Fibroblast of pulmonary artery (primary cell): Measurements from ENCODE around the gene SMAP2.

Experiments used
- DNase-seq: peaks from one replicate; pipeline ENCODE4 v3.0.0-alpha.2; 2010; ENCODE audit warnings: low read depth
- H3K4me3 ChIP-seq: replicated peaks from 2 replicates; pipeline ENCODE4 v1.5.1; 2011; ENCODE audit warnings: low read depth, mild to moderate bottlenecking, control low read depth, low read length, moderate library complexity
- TF ChIP-seq, protein P1 (sequence below): IDR thresholded peaks from 2 replicates; pipeline ENCODE4 v1.5.1; 2011; ENCODE audit warnings: mild to moderate bottlenecking, control low read depth, low read length, inconsistent platforms; ENCODE audit errors: missing control alignments

SMAP2 gene

DNA sequence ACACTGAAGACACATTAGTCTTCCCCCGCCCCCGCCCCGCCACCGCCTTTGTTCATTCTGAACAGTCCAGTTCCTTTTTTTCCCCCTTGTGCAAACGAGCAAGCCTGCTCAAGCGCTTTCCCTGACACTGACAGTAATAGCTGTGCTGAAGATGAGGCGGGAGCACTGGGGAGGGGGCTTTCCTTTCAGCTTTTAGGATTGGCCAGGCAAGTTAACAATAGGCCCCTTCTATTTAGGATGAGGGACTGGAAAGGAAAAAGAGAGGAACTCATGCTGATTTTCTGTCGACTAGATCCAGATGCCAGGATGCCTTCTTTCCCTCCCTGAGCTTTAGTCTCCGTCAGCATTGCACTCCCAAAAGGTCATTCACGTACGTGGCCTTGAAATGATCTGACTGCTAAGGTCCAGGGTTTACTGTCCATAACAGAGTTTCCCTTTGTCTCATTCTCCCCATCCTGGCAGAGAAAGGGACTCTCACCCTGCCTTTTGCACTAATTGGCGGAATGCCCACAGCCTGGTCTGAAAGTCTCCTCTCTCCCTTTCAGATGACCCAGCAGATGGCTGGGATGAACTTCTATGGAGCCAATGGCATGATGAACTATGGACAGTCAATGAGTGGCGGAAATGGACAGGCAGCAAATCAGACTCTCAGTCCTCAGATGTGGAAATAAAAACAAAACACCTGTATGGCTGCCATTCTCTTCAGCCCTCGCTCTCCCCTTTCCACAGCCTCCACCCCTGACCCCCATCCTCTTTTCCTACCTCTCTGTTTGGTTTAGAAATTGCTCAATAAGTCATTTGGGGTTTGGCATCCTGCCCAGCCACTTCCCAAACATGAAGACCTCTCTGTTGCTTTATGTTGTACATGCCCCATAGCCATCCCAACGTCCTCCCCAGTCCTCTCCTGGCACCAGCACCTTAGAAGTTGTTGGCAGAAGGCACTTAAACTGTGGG lies 48.2 kb downstream of the SMAP2 start:
- TF ChIP-seq, protein P1, sequence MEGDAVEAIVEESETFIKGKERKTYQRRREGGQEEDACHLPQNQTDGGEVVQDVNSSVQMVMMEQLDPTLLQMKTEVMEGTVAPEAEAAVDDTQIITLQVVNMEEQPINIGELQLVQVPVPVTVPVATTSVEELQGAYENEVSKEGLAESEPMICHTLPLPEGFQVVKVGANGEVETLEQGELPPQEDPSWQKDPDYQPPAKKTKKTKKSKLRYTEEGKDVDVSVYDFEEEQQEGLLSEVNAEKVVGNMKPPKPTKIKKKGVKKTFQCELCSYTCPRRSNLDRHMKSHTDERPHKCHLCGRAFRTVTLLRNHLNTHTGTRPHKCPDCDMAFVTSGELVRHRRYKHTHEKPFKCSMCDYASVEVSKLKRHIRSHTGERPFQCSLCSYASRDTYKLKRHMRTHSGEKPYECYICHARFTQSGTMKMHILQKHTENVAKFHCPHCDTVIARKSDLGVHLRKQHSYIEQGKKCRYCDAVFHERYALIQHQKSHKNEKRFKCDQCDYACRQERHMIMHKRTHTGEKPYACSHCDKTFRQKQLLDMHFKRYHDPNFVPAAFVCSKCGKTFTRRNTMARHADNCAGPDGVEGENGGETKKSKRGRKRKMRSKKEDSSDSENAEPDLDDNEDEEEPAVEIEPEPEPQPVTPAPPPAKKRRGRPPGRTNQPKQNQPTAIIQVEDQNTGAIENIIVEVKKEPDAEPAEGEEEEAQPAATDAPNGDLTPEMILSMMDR: no peak
- no peak overlapping the region for H3K4me3 ChIP-seq
- DNase-seq: peak; percentile 53

DNA sequence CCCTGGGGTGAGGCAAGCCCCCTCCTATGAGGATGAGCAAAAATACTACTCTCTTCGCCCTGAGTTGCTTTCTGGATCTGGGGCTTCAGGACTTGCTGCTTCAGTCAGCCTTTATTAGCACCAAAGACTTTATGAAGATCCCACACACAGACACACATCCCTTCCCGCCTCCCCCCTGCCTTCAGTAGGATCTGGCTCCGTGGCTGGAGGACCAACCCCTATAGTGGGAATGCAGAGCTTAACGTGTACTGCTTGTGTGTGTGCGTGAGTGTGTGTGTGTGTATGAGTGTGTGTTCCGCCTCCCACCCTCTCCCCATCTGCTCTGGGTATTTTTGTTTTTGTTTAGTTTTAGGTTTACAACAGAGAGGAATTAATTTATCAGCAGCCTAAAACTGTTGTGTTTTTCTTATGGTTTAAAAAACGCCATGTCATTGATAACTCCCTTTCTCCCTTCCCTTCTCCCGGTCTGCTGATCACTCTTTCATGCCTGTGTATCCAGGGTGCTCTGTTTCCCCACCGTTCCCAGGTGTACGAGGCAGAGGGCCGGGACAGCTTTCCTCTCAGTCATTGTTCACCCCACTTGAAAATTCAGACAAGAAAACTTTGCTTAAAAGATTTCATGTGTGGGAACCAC lies 49.2 kb downstream of the SMAP2 start:
- TF ChIP-seq, protein P1: no peak
- no peak overlapping the region for H3K4me3 ChIP-seq
- no peak for DNase-seq

DNA sequence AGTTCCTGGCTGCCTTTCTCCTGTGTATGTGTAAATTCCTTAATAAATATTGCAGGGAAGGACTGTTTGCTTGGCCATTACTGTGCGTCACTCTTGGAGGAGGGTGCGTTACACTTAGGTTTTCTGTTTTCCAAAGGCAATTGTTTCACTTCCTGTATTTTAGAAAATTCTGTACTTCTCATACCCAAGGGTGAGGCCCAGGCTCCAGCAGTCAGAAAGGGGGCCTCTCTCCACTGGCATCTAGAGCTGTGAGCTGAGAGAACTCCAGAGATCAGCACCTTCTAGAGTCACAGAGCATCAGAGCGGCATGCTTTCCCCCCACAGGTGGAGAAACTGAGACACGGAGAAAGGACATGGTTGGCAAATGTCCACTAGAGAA lies 49.7 kb downstream of the SMAP2 start:
- TF ChIP-seq, protein P1: no peak
- DNase-seq: no peak

DNA sequence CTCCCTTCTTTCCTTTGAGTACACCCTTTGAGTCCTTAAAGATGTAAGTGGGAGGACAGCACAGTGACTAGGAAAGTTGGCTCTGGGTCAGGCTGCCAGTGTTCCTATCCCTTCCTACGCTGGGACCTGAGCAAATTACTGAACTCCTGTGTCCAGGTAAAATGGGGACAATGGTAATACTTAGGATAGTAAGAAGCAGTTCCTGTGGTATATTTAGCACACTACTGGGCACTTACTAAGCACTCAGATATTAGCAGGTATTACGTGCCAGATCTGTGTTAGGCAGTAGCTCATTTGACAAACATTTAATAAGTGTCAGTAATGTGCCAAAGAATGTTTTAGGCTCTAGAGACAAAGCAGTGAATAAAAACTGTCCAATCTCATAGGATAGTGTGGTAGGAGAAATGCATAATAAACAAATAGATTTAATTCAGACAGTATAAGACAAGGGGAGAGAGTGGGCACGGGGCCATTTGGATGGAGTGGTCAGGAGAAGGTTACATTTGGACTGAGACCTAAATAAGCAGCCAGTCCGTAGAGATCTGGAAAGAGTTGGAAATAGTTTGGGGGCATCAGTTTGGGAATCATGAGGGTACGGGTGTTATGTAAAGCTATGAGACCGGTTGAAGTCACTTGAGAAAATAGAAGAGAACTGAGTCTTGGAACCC lies 50.6 kb downstream of the SMAP2 start:
- no peak overlapping the region for H3K4me3 ChIP-seq
- TF ChIP-seq, protein P1: no peak
- DNase-seq: no peak

More for the DNA sequence above, 49.7 kb downstream of the SMAP2 start:
- H3K4me3 ChIP-seq: no peak overlapping the region

DNA sequence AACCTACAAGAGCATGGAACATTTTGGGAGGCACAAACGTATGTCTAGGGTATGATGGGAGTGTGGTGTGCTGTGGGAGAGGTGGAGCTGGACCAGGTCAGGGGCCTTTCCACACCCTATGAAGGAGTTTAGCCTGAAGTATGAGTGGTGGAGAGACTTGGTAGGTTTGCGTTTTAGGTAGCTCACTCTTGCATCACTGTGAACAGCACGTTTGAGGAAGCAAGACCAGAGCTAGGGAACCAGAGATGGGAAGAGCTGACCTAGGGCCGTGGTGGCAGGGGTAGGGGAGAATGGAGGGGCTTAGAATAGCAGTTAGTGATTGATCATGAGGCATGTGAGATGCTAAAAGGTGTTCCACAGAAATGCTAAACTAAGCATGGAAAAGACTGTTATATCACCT lies 51.7 kb downstream of the SMAP2 start:
- DNase-seq: no peak
- TF ChIP-seq, protein P1: no peak
- H3K4me3 ChIP-seq: no peak overlapping the region

DNA sequence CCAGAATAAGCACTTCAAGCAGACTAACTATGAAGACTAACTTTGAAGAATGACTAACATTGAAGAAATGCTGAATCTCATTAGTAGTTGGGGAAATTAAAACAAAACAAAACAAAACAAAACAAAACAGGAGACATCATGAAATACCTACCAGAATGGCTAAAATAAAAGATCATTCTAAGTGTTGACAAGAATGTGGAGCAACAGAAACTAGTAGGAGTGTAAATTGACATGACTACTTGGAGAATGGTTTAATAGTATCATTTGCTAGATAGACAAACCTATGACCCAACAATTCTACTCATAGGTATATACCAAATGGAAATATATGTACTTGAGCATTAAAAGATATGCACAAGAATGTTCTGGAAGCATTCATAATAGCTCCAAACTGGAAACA lies 57.9 kb downstream of the SMAP2 start:
- DNase-seq: no peak
- TF ChIP-seq, protein P1: no peak
- no peak overlapping the region for H3K4me3 ChIP-seq
